ENCODE measurements around the gene FEM1C. TPM values are rescaled to one million over a fixed set of nuclear protein-coding genes. Genes with fewer than 3 reads are reported as not detected.

The FEM1C gene
- total RNA-seq, 1 experiment from 2014 or later = 16.8 TPM

- Histone ChIP-seq H3K27ac (ENCODE audit: low read length) (no peak overlapping the region), H3K4me2 (ENCODE audit: low read depth, low read length, poor library complexity, severe bottlenecking) (no peak overlapping the region), H3K9me3 (ENCODE audit: low read length) (no peaks in the 10 kb centered on the region), H3K9me2 (replicated peaks; ENCODE audit: insufficient read depth, low read length) (no peaks in the 10 kb centered on the region), H3K79me2 (ENCODE audit: low read length) (no peaks in the 10 kb centered on the region), H3K27me3 (ENCODE audit: low read length) (no peaks in the 10 kb centered on the region), H2AFZ (ENCODE audit: low read length) (no peak overlapping the region), H3K36me3 (ENCODE audit: insufficient read depth, low read length) (no peaks in the 10 kb centered on the region), H3K4me1 (ENCODE audit: low read length) (peaks cover 4% of the 10 kb centered on the region; the same call in 1 of the 2 replicates), H3K4me3 (ENCODE audit: low read length) (no peak overlapping the region), H3K9ac (ENCODE audit: low read length) (no peak overlapping the region), H4K20me1 (ENCODE audit: insufficient read depth, low read depth, low read length) (no peaks in the 10 kb centered on the region)
- no peak for DNase-seq
Measured at GRCh38 chr5:115571441-115571878, 26.9 kb upstream of the FEM1C start.

GRCh38 chr5:115568668-115569067, 24.1 kb upstream of the FEM1C start:
- Histone ChIP-seq H3K9me2 (replicated peaks; ENCODE audit: insufficient read depth, low read length) (no peaks in the 10 kb centered on the region), H3K79me2 (ENCODE audit: low read length) (no peaks in the 10 kb centered on the region), H4K20me1 (ENCODE audit: insufficient read depth, low read depth, low read length) (no peaks in the 10 kb centered on the region), H3K4me2 (ENCODE audit: low read depth, low read length, poor library complexity, severe bottlenecking) (no peak overlapping the region), H3K36me3 (ENCODE audit: insufficient read depth, low read length) (no peaks in the 10 kb centered on the region), H3K9ac (ENCODE audit: low read length) (no peak overlapping the region), H3K4me1 (ENCODE audit: low read length) (no peaks in the 10 kb centered on the region), H3K4me3 (ENCODE audit: low read length) (no peak overlapping the region), H2AFZ (ENCODE audit: low read length) (no peak overlapping the region), H3K27me3 (ENCODE audit: low read length) (no peaks in the 10 kb centered on the region), H3K9me3 (ENCODE audit: low read length) (no peaks in the 10 kb centered on the region), H3K27ac (ENCODE audit: low read length) (no peak overlapping the region)
- DNase-seq = no peak

- Histone ChIP-seq H3K27ac (ENCODE audit: low read length) (no peak overlapping the region), H3K4me3 (ENCODE audit: low read length) (no peak overlapping the region), H3K9me3 (ENCODE audit: low read length) (no peaks in the 10 kb centered on the region), H3K27me3 (ENCODE audit: low read length) (no peaks in the 10 kb centered on the region), H3K9ac (ENCODE audit: low read length) (no peak overlapping the region), H3K4me2 (ENCODE audit: low read depth, low read length, poor library complexity, severe bottlenecking) (no peak overlapping the region), H3K36me3 (ENCODE audit: insufficient read depth, low read length) (no peaks in the 10 kb centered on the region), H3K9me2 (replicated peaks; ENCODE audit: insufficient read depth, low read length) (no peaks in the 10 kb centered on the region), H2AFZ (ENCODE audit: low read length) (no peak overlapping the region), H3K4me1 (ENCODE audit: low read length) (peaks cover 4% of the 10 kb centered on the region), H4K20me1 (ENCODE audit: insufficient read depth, low read depth, low read length) (no peaks in the 10 kb centered on the region), H3K79me2 (ENCODE audit: low read length) (no peaks in the 10 kb centered on the region)
- DNase-seq = no peak
Measured at GRCh38 chr5:115565233-115565632, 20.7 kb upstream of the FEM1C start.

- no peak overlapping the region for H3K27ac ChIP-seq (ENCODE audit: low read length)
- no peaks in the 10 kb centered on the region for H3K36me3 ChIP-seq (ENCODE audit: insufficient read depth, low read length)
- H4K20me1 ChIP-seq (ENCODE audit: insufficient read depth, low read depth, low read length) = no peaks in the 10 kb centered on the region
- H3K4me1 ChIP-seq (ENCODE audit: low read length) = peaks cover 7% of the 10 kb centered on the region
- no peaks in the 10 kb centered on the region for H3K9me3 ChIP-seq (ENCODE audit: low read length)
- H3K9me2 ChIP-seq (replicated peaks; ENCODE audit: insufficient read depth, low read length) = no peaks in the 10 kb centered on the region
- H2AFZ ChIP-seq (ENCODE audit: low read length) = no peak overlapping the region
- no peaks in the 10 kb centered on the region for H3K27me3 ChIP-seq (ENCODE audit: low read length)
- DNase-seq = no peak
- no peaks in the 10 kb centered on the region for H3K79me2 ChIP-seq (ENCODE audit: low read length)
- no peak overlapping the region for H3K4me2 ChIP-seq (ENCODE audit: low read depth, low read length, poor library complexity, severe bottlenecking)
- H3K4me3 ChIP-seq (ENCODE audit: low read length) = no peak overlapping the region
- H3K9ac ChIP-seq (ENCODE audit: low read length) = no peak overlapping the region
Measured at GRCh38 chr5:115561176-115561575, 16.6 kb upstream of the FEM1C start.

- H2AFZ ChIP-seq (ENCODE audit: low read length) = no peak overlapping the region
- H3K9ac ChIP-seq (ENCODE audit: low read length) = no peak overlapping the region
- no peak overlapping the region for H3K4me3 ChIP-seq (ENCODE audit: low read length)
- H3K9me3 ChIP-seq (ENCODE audit: low read length) = no peaks in the 10 kb centered on the region
- no peak for DNase-seq
- no peak overlapping the region for H3K27ac ChIP-seq (ENCODE audit: low read length)
- no peaks in the 10 kb centered on the region for H3K36me3 ChIP-seq (ENCODE audit: insufficient read depth, low read length)
- H3K9me2 ChIP-seq (replicated peaks; ENCODE audit: insufficient read depth, low read length) = no peaks in the 10 kb centered on the region
- H3K79me2 ChIP-seq (ENCODE audit: low read length) = no peaks in the 10 kb centered on the region
- no peaks in the 10 kb centered on the region for H3K27me3 ChIP-seq (ENCODE audit: low read length)
- no peak overlapping the region for H3K4me2 ChIP-seq (ENCODE audit: low read depth, low read length, poor library complexity, severe bottlenecking)
- H3K4me1 ChIP-seq (ENCODE audit: low read length) = peaks cover 7% of the 10 kb centered on the region
- H4K20me1 ChIP-seq (ENCODE audit: insufficient read depth, low read depth, low read length) = no peaks in the 10 kb centered on the region
Measured at GRCh38 chr5:115559524-115559923, 14.9 kb upstream of the FEM1C start.

- H3K27me3 ChIP-seq (ENCODE audit: low read length) = no peaks in the 10 kb centered on the region
- no peak overlapping the region for H3K4me3 ChIP-seq (ENCODE audit: low read length)
- H3K9ac ChIP-seq (ENCODE audit: low read length) = no peak overlapping the region
- H3K36me3 ChIP-seq (ENCODE audit: insufficient read depth, low read length) = no peaks in the 10 kb centered on the region
- no peaks in the 10 kb centered on the region for H3K79me2 ChIP-seq (ENCODE audit: low read length)
- no peaks in the 10 kb centered on the region for H4K20me1 ChIP-seq (ENCODE audit: insufficient read depth, low read depth, low read length)
- no peaks in the 10 kb centered on the region for H3K9me3 ChIP-seq (ENCODE audit: low read length)
- no peaks in the 10 kb centered on the region for H3K9me2 ChIP-seq (replicated peaks; ENCODE audit: insufficient read depth, low read length)
- H3K4me1 ChIP-seq (ENCODE audit: low read length) = peaks cover 7% of the 10 kb centered on the region
- no peak overlapping the region; the same call in 1 of the 2 replicates for H2AFZ ChIP-seq (ENCODE audit: low read length)
- no peak for DNase-seq
- H3K4me2 ChIP-seq (ENCODE audit: low read depth, low read length, poor library complexity, severe bottlenecking) = no peak overlapping the region
- H3K27ac ChIP-seq (ENCODE audit: low read length) = no peak overlapping the region
Measured at GRCh38 chr5:115558388-115558956, 13.9 kb upstream of the FEM1C start.

GRCh38 chr5:115557667-115558387, 13.3 kb upstream of the FEM1C start:
- no peaks in the 10 kb centered on the region for H3K27me3 ChIP-seq (ENCODE audit: low read length)
- no peak overlapping the region for H2AFZ ChIP-seq (ENCODE audit: low read length)
- H4K20me1 ChIP-seq (ENCODE audit: insufficient read depth, low read depth, low read length) = no peaks in the 10 kb centered on the region
- H3K36me3 ChIP-seq (ENCODE audit: insufficient read depth, low read length) = no peaks in the 10 kb centered on the region
- no peak overlapping the region for H3K4me2 ChIP-seq (ENCODE audit: low read depth, low read length, poor library complexity, severe bottlenecking)
- no peaks in the 10 kb centered on the region for H3K9me2 ChIP-seq (replicated peaks; ENCODE audit: insufficient read depth, low read length)
- H3K4me3 ChIP-seq (ENCODE audit: low read length) = no peak overlapping the region
- DNase-seq = no peak
- no peaks in the 10 kb centered on the region for H3K9me3 ChIP-seq (ENCODE audit: low read length)
- H3K9ac ChIP-seq (ENCODE audit: low read length) = no peak overlapping the region
- no peak overlapping the region for H3K27ac ChIP-seq (ENCODE audit: low read length)
- H3K4me1 ChIP-seq (ENCODE audit: low read length) = peaks cover 7% of the 10 kb centered on the region
- H3K79me2 ChIP-seq (ENCODE audit: low read length) = no peaks in the 10 kb centered on the region

- no peak for DNase-seq
- Histone ChIP-seq H3K4me1 (ENCODE audit: low read length) (peaks cover 7% of the 10 kb centered on the region), H3K9me3 (ENCODE audit: low read length) (no peaks in the 10 kb centered on the region), H3K4me3 (ENCODE audit: low read length) (no peak overlapping the region), H2AFZ (ENCODE audit: low read length) (no peak overlapping the region), H3K9ac (ENCODE audit: low read length) (no peak overlapping the region), H3K27ac (ENCODE audit: low read length) (no peak overlapping the region), H3K79me2 (ENCODE audit: low read length) (no peaks in the 10 kb centered on the region), H4K20me1 (ENCODE audit: insufficient read depth, low read depth, low read length) (no peaks in the 10 kb centered on the region), H3K4me2 (ENCODE audit: low read depth, low read length, poor library complexity, severe bottlenecking) (no peak overlapping the region), H3K27me3 (ENCODE audit: low read length) (no peaks in the 10 kb centered on the region), H3K36me3 (ENCODE audit: insufficient read depth, low read length) (no peaks in the 10 kb centered on the region), H3K9me2 (replicated peaks; ENCODE audit: insufficient read depth, low read length) (no peaks in the 10 kb centered on the region)
Measured at GRCh38 chr5:115556276-115556675, 11.7 kb upstream of the FEM1C start.
